ENCODE measurements around the gene FBXL3.
A peak's percentile ranks its signal among the peaks of the same experiment; 100 is the strongest.

FBXL3 gene, protein sequence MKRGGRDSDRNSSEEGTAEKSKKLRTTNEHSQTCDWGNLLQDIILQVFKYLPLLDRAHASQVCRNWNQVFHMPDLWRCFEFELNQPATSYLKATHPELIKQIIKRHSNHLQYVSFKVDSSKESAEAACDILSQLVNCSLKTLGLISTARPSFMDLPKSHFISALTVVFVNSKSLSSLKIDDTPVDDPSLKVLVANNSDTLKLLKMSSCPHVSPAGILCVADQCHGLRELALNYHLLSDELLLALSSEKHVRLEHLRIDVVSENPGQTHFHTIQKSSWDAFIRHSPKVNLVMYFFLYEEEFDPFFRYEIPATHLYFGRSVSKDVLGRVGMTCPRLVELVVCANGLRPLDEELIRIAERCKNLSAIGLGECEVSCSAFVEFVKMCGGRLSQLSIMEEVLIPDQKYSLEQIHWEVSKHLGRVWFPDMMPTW

GRCh38 chr13:77026861-77027621 lies at the start of gene FBXL3:
Gene FBXL3 (minus strand): TSS chr13:77027159. CDS start chr13:77021860, 5,299 bp downstream.
- TF ChIP-seq, protein P1, sequence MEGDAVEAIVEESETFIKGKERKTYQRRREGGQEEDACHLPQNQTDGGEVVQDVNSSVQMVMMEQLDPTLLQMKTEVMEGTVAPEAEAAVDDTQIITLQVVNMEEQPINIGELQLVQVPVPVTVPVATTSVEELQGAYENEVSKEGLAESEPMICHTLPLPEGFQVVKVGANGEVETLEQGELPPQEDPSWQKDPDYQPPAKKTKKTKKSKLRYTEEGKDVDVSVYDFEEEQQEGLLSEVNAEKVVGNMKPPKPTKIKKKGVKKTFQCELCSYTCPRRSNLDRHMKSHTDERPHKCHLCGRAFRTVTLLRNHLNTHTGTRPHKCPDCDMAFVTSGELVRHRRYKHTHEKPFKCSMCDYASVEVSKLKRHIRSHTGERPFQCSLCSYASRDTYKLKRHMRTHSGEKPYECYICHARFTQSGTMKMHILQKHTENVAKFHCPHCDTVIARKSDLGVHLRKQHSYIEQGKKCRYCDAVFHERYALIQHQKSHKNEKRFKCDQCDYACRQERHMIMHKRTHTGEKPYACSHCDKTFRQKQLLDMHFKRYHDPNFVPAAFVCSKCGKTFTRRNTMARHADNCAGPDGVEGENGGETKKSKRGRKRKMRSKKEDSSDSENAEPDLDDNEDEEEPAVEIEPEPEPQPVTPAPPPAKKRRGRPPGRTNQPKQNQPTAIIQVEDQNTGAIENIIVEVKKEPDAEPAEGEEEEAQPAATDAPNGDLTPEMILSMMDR (IDR thresholded peaks at IDR 0.05; ENCODE audit: low read depth, low read length), result no peak
- H3K4me3 ChIP-seq (ENCODE audit: low read depth, low read length), result peak within 1 kb of the TSS; percentile 86

GRCh38 chr13:77067519-77067918 lies 40.6 kb upstream of the FBXL3 start:
- TF ChIP-seq, protein P1 (IDR thresholded peaks at IDR 0.05; ENCODE audit: low read depth, low read length), result no peak
- H3K4me3 ChIP-seq (ENCODE audit: low read depth, low read length), result no peak overlapping the region

DNA sequence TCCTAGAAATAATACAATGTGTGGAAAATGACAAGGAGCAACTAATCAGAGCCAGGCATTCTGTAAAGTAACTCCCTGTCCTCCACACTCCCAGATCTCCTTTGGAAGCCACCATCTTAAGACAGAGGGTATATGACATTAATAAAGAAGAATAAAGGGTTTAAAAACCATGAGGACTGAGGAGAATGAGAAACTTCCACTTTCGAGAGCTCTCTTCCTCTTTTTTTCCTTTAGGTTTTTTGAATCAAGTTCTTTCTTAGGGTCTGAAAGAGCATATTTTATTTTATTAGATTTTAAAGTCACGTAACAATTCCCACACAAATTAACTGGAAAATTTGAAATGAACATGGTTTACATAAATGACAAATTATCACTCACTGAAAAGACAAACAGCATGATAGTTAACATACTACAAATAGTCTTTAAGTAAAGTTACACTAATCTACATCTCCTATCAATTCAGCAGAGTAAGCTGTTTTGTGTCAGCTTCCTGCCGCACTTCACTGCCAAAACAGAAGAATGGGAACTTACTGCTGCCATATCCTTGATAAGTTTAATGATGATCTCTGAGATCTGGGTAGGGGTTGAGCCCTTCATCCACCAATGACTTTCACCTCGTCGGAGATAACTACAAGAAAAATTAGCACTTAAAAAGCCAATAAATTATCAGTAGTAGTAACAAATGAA lies 38.6 kb upstream of the FBXL3 start:
- no peak overlapping the region for H3K4me3 ChIP-seq (ENCODE audit: low read depth, low read length)
- TF ChIP-seq, protein P1 (IDR thresholded peaks at IDR 0.05; ENCODE audit: low read depth, low read length), result no peak

DNA sequence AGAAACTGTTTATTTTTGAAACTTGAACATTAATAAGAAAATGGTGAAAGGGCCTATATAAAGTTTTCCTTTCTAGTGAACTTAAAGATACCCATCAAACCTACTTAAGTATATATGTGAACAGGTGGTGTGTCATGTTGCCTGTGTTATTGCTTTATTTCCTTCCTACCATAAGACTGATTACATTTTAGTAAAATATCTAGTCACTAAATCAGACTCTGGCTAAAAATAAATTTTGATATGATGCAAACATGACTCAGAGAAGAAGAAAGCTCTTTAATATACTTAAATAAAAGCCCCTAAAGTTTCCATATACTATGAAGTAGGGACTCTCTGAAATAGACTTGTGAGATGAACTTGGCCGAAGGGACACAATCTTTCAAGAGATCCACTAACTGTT lies 35.1 kb upstream of the FBXL3 start:
- no peak overlapping the region for H3K4me3 ChIP-seq (ENCODE audit: low read depth, low read length)
- TF ChIP-seq, protein P1 (IDR thresholded peaks at IDR 0.05; ENCODE audit: low read depth, low read length), result no peak

DNA sequence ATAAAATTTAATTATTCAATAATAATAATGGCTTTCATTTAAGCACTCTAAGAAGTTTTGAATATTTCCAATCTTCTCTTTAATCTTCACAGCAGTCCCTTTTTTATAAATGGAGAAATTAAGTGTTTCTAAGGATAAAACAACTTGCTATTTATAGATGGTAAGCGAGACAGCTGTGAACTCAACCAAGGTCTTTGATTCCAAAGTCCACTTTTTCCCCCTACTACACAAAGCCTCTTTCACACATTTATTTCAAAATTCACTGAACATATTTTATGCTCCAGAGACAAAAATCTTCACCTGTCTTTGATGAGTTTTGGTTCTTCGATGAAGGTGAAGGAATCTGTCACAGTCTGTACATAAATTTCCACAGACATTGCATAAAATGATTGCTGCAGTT lies 34.4 kb upstream of the FBXL3 start:
- TF ChIP-seq, protein P1 (IDR thresholded peaks at IDR 0.05; ENCODE audit: low read depth, low read length), result no peak
- no peak overlapping the region for H3K4me3 ChIP-seq (ENCODE audit: low read depth, low read length)

- TF ChIP-seq, protein P1 (IDR thresholded peaks at IDR 0.05; ENCODE audit: low read depth, low read length), result no peak
- no peak overlapping the region for H3K4me3 ChIP-seq (ENCODE audit: low read depth, low read length)
Observed at GRCh38 chr13:77056886-77057285, 29.9 kb upstream of the FBXL3 start.
